Endothelial cell of umbilical vein (primary cell): ENCODE data around the gene ZNF548. TPM values are rescaled to one million over a fixed set of nuclear protein-coding genes. Genes with fewer than 3 reads are reported as not detected.

Source experiments
- BruUV-seq: library from RNA; stranded (reverse); fragments of 400-500 nt; replicated peaks from 2 replicates; lab custom pipeline; 2021; lab: Mats Ljungman, UMichigan
- CTCF ChIA-PET: fragments of 300-600, 350-600 bp; sonication (Branson Sonifier 250); formaldehyde crosslinking; loops from one replicate; lab custom pipeline; 2021; ENCODE audit warnings: antibody characterized with exemption, inconsistent platforms; lab: Charles Lee
- POLR2A ChIA-PET: fragments of 300-600, 350-600 bp; sonication (Branson Sonifier 250); formaldehyde crosslinking; loops from one replicate; lab custom pipeline; 2021; ENCODE audit warnings: antibody characterized with exemption, inconsistent platforms; lab: Charles Lee
- DNase-seq: peaks from one replicate; pipeline ENCODE4 v3.0.0-alpha.2; 2011; ENCODE audit warnings: low read depth, low spot score
- FAIRE-seq: peaks from 2 replicates; lab custom pipeline; 2011; peaks lifted over from hg19 to GRCh38; lab: Jason Lieb, UNC
- H2AFZ ChIP-seq: 2 replicates; pipeline ENCODE4 v1.6.0; 2012; ENCODE audit warnings: low read depth, low read length, control low read depth, inconsistent platforms
- H3K27ac ChIP-seq: 2 replicates; pipeline ENCODE4 v1.5.1; 2011; ENCODE audit warnings: low read depth, mild to moderate bottlenecking, control low read depth, low read length, moderate library complexity; ENCODE audit not compliant: insufficient read depth
- H3K27me3 ChIP-seq, 2 experiments: 2 replicates each; pipeline versions ENCODE4 v1.6.0 to v1.6.1; 2011; ENCODE audit warnings: low read length in 2 of 2, mixed read lengths in 1 of 2; ENCODE audit not compliant: control insufficient read depth in 2 of 2, insufficient read depth in 2 of 2
- H3K36me3 ChIP-seq, 2 experiments: 2 replicates in 1 of 2; 3 replicates in 1 of 2; pipeline ENCODE4 v1.5.1; 2011; ENCODE audit warnings: low read length in 2 of 2, mild to moderate bottlenecking in 1 of 2, moderate library complexity in 1 of 2; ENCODE audit not compliant: control insufficient read depth in 2 of 2, insufficient read depth in 2 of 2; ENCODE audit errors: extremely low read depth in 1 of 2
- H3K4me1 ChIP-seq: 3 replicates; pipeline ENCODE4 v1.5.1; 2011; ENCODE audit warnings: mild to moderate bottlenecking, low read length; ENCODE audit not compliant: control insufficient read depth, insufficient read depth; ENCODE audit errors: extremely low read depth
- H3K4me2 ChIP-seq: 2 replicates; pipeline ENCODE4 v1.6.1; 2011; ENCODE audit warnings: low read length, control low read depth, mixed read lengths; ENCODE audit not compliant: insufficient read depth
- H3K4me3 ChIP-seq, 3 experiments: fragments of 200-600 bp in 1 of 3; sonication (generic), shearing (Covaris generic) in 1 of 3; replicated peaks in 1 of 3; 2 replicates each; pipeline ENCODE4 v1.5.1; 2011 to 2016; ENCODE audit warnings: control low read depth in 3 of 3, low read length in 3 of 3, mild to moderate bottlenecking in 2 of 3, inconsistent platforms in 1 of 3, low read depth in 1 of 3, moderate library complexity in 1 of 3; ENCODE audit not compliant: insufficient read depth in 1 of 3
- H3K79me2 ChIP-seq: 2 replicates; pipeline ENCODE4 v1.6.0; 2012; ENCODE audit warnings: low read length, inconsistent platforms; ENCODE audit not compliant: control insufficient read depth, insufficient read depth
- H3K9ac ChIP-seq: replicated peaks from 2 replicates; pipeline ENCODE3; 2011; ENCODE audit warnings: low read length, control low read depth; ENCODE audit not compliant: insufficient read depth; ENCODE audit errors: extremely low read depth
- H3K9me1 ChIP-seq: replicated peaks from 3 replicates; pipeline ENCODE4 v1.6.0; 2011; ENCODE audit warnings: mild to moderate bottlenecking, low read length; ENCODE audit not compliant: control insufficient read depth, insufficient read depth; ENCODE audit errors: extremely low read depth
- H3K9me3 ChIP-seq: replicated peaks from 2 replicates; pipeline ENCODE4 v1.5.1; 2012; ENCODE audit warnings: low read length, inconsistent platforms; ENCODE audit not compliant: control insufficient read depth, insufficient read depth
- H4K20me1 ChIP-seq: replicated peaks from 2 replicates; pipeline ENCODE3; 2011; ENCODE audit warnings: mild to moderate bottlenecking, low read length; ENCODE audit not compliant: control insufficient read depth, insufficient read depth; ENCODE audit errors: extremely low read depth
- EZH2 ChIP-seq: IDR thresholded peaks from 2 replicates; pipeline ENCODE4 v1.6.1; 2012; ENCODE audit warnings: borderline replicate concordance, low read depth, mild to moderate bottlenecking, moderate library complexity, low read length, inconsistent platforms; ENCODE audit not compliant: severe bottlenecking
- FOS ChIP-seq: IDR thresholded peaks from 2 replicates; pipeline ENCODE4 v1.6.1; 2011; ENCODE audit warnings: mild to moderate bottlenecking, low read length, moderate library complexity, borderline replicate concordance; ENCODE audit not compliant: insufficient read depth
- GATA2 ChIP-seq: IDR thresholded peaks from 2 replicates; pipeline ENCODE4 v1.7.0; 2011; ENCODE audit warnings: low read depth, mild to moderate bottlenecking, moderate library complexity, mixed read lengths, low read length; ENCODE audit not compliant: insufficient read length, insufficient read depth
- MYC ChIP-seq: IDR thresholded peaks from one replicate; pipeline ENCODE4 v1.6.1; 2011; ENCODE audit warnings: mild to moderate bottlenecking, low read depth, low read length
- POLR2A ChIP-seq: IDR thresholded peaks from 2 replicates; pipeline ENCODE4 v1.6.1; 2012; ENCODE audit warnings: low read depth, mild to moderate bottlenecking, control low read depth, low read length
- POLR2AphosphoS5 ChIP-seq: IDR thresholded peaks from 2 replicates; pipeline ENCODE4 v1.6.1; 2012; ENCODE audit warnings: low read depth, mild to moderate bottlenecking, control low read depth, low read length, moderate library complexity; ENCODE audit not compliant: insufficient read depth
- dilution Hi-C: fragments of 300-500 bp; cut with MboI; formaldehyde crosslinking; loops from one replicate; pipeline ENCODE4 v1.15.0; 2019; ENCODE audit warnings: low sequenced_read_pairs; ENCODE audit not compliant: extremely low pct_ligation_motif_present
- intact Hi-C: fragments of 100-400 bp; cut with micrococcal nuclease; formaldehyde crosslinking; loops from one replicate; pipeline ENCODE4 v1.10.0; 2022
- polyA plus RNA-seq, 4 experiments: library from polyadenylated mRNA; depleted of rRNA in 3 of 4; stranded (reverse) in 3 of 4; unstranded in 1 of 4; fragments of >200 nt; gene quantifications; 2 replicates each; pipeline versions ENCODE4 v1.2.1 to v1.2.3, GENCODE V29; 2011 to 2012; ENCODE audit warnings: missing spikeins in 1 of 4
- total RNA-seq: library from RNA; stranded (reverse); gene quantifications from 2 replicates; pipeline ENCODE4 v1.2.3, GENCODE V29; 2021
- TF ChIP-seq, protein P1 (sequence below), 2 donors: IDR thresholded peaks; 1 replicate in 1 of 2; 2 replicates in 1 of 2; pipeline ENCODE4 v1.5.1; 2011; ENCODE audit warnings: low read length in 2 of 2, mild to moderate bottlenecking in 2 of 2, moderate library complexity in 2 of 2, control low read depth in 1 of 2, inconsistent platforms in 1 of 2, low read depth in 1 of 2; ENCODE audit not compliant: insufficient read depth in 1 of 2; ENCODE audit errors: extremely low read depth in 1 of 2
- TF ChIP-seq, protein P2 (sequence below): IDR thresholded peaks from 2 replicates; pipeline ENCODE4 v1.6.1; 2011; ENCODE audit not compliant: insufficient read depth, insufficient read length

The ZNF548 gene
- total and polyA plus RNA-seq, 2 donors (not counting 3 experiments of a cell fraction or from before 2014, with no cell fraction given) = 7.7 to 8.8 TPM

DNA sequence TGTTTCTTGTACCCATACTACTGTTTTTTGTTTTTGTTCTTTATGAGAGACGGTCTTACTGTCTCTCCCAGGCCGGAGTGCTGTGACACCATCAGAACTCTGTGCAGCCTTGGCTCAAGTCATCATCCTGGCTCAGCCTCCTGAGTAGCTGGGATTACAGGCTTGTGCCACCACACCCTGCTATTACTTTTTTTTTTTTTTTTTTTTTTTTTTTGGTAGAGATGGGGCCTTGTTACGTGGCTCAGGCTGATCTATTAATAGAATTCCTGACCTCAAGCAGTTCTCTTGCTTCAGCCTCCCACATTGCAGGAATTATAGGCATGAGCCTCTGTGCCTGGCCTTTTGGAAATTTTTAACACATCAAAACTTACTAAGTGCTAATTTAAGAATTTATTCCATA is 41.5 kb upstream of the ZNF548 start:
- CTCF ChIA-PET = no interaction called here
- no peak for FAIRE-seq
- Histone ChIP-seq H3K9me1 (no peaks in the 10 kb centered on the region), H3K27ac (no peak overlapping the region), H3K4me3 (no peak overlapping the region), H3K9me3 (no peaks in the 10 kb centered on the region), H3K36me3 (no peaks in the 10 kb centered on the region), H3K79me2 (peaks cover 11% of the 10 kb centered on the region), H3K27me3 (peaks cover 0 to 3% of the 10 kb centered on the region in 2 experiments), H3K9ac (no peak overlapping the region), H3K4me2 (no peak overlapping the region), H3K4me1 (peaks cover 8% of the 10 kb centered on the region), H4K20me1 (no peaks in the 10 kb centered on the region), H2AFZ (no peak overlapping the region)
- TF ChIP-seq, protein P1, sequence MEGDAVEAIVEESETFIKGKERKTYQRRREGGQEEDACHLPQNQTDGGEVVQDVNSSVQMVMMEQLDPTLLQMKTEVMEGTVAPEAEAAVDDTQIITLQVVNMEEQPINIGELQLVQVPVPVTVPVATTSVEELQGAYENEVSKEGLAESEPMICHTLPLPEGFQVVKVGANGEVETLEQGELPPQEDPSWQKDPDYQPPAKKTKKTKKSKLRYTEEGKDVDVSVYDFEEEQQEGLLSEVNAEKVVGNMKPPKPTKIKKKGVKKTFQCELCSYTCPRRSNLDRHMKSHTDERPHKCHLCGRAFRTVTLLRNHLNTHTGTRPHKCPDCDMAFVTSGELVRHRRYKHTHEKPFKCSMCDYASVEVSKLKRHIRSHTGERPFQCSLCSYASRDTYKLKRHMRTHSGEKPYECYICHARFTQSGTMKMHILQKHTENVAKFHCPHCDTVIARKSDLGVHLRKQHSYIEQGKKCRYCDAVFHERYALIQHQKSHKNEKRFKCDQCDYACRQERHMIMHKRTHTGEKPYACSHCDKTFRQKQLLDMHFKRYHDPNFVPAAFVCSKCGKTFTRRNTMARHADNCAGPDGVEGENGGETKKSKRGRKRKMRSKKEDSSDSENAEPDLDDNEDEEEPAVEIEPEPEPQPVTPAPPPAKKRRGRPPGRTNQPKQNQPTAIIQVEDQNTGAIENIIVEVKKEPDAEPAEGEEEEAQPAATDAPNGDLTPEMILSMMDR (IDR thresholded peaks at IDR 0.05; ENCODE audit: extremely low read depth in 1 of 2, insufficient read depth in 1 of 2, low read depth in 1 of 2, low read length in 2 of 2) = no peak
- TF ChIP-seq POLR2A (no peak), GATA2 (no peak), FOS (no peak), POLR2AphosphoS5 (no peak), EZH2 (no peak), MYC (no peak)
- TF ChIP-seq, protein P2, sequence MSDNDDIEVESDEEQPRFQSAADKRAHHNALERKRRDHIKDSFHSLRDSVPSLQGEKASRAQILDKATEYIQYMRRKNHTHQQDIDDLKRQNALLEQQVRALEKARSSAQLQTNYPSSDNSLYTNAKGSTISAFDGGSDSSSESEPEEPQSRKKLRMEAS = no peak
- POLR2A ChIA-PET = no interaction called here
- no peak for DNase-seq
- dilution Hi-C loops (no loop called here), intact Hi-C loops (no loop called here)
- no TSS peak for BruUV-seq
